HG02759 (cell line): ENCODE measurements around the gene RNASE11.

Experiments used
- ATAC-seq: cut with Tn5 transposase; IDR thresholded peaks from one replicate; pipeline ENCODE4 v1.9.1; 2021; ENCODE audit warnings: mild to moderate bottlenecking, moderate library complexity; ENCODE audit not compliant: unreplicated experiment

The RNASE11 gene

DNA sequence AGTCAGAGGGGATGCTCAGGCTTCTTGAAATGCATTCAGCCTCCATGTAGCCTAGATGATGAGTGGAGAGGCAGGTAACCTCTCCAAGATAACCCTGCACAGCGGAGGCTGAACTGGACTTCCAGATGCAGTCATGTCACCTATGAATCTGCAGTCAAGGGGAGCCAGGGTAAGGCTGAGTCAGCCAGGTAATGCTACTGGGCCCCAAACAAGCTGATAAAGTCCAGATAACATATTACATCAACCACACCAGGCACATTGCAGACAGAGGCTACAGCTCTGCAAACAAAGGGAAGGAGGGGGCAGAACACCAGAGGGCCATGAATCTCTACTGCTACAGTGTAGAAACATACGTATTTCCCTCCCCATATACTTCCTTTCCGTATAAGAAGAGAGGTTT, 40.9 kb downstream of the RNASE11 start:
- no peak for ATAC-seq

DNA sequence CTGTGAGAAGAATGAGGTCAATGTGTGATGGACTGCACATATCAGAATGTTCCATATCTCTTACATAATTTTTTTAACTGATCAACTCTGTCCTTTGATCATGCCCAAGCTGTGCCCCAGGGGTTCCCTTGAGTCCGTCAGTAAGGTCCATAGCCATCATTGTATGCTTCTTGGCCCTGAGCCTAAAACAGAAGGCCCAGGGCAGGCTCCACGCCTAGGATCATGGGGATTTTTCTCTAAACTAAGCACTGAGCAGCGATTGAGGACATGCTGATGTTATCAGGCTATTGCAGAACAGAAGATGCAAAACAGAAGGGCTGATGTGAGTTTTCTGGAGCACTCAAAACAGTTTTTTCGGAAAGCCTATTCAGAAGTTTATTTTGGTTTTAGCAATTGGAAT, 47.9 kb downstream of the RNASE11 start:
- no peak for ATAC-seq
